LHCN-M2 (cell line): ENCODE data around the gene ZNF678. TPM values are rescaled to one million over a fixed set of nuclear protein-coding genes. Genes with fewer than 3 reads are reported as not detected.
"Not testable (repeated sequence)": the region's sequence is repeated elsewhere in the genome, so short reads cannot be mapped to it uniquely, and the experiment has no call there.

Source experiments
- DNase-seq: peaks from one replicate; pipeline ENCODE4 v3.0.0-alpha.2; 2012; ENCODE audit warnings: low read depth
- total RNA-seq: library from RNA; depleted of rRNA; stranded (reverse); fragments of >200 nt; gene quantifications from 2 replicates; pipeline ENCODE4 v1.2.3, GENCODE V29; 2014

The ZNF678 gene
- total RNA-seq, 1 experiment from 2014 or later = 8.2 TPM

GRCh38 chr1:227603327-227603726 lies 40.0 kb downstream of the ZNF678 start:
- DNase-seq = no peak

DNA sequence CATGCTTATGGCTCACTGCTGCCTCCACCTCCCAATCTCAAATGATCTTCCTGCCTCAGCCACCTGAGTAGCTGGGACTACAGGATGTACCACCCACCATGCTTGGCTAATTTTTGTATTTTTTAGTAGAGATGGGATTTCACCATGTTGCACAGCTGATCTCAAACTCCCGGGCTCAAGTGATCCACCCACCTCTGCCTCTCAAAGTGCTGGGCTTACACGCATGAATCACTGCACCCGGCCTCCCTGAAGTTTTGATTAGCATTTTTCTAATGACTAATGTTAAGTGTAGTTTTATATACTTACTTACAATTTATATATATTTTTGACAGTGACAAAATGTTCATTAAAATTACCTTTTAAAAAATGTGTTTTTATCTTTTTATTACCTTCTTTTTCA lies 41.1 kb downstream of the ZNF678 start:
- DNase-seq = peak; percentile 8

DNA sequence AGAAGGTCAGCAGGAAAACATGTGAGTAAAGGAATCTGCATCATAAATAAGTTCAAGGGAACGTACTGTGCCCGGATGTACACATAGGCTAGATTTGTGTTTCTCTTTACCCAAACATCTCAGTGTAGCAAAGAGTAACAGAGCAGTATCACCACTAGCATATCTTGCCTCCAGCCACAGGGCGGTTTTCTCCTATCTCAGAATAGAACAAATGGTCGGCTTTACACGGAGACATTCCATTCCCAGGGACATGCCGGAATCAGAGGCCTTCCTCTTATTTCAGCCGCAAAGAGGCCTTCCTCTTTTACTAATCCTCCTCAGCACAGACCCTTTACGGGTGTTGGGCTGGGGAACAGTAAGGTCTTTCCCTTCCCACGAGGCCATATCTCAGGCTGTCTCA lies 42.9 kb downstream of the ZNF678 start:
- DNase-seq = not testable (repeated sequence)

GRCh38 chr1:227607336-227607898 lies 44.1 kb downstream of the ZNF678 start:
- no peak for DNase-seq

DNA sequence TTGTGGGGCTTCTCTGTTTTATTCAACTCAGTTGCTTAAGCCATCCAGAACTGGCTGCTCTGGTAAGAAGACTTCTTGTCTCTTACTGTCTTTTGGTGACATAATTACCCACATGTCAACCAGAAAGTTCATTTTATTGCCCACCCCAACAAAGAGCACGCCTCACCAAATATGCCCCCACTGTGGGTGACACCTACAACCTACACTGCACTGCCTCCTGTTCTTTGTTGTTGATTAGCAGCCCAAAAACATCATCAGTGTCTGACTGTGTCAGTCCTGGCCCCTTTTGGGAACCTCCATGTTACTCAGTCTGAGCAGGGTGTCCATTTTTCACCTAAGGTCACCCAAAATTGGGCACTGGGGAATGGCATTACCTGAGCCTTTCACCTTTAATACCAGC lies 49.3 kb downstream of the ZNF678 start:
- DNase-seq = no peak

GRCh38 chr1:227613526-227613925 lies 50.2 kb downstream of the ZNF678 start:
- DNase-seq = no peak

- no peak for DNase-seq
Measured at GRCh38 chr1:227621211-227621610, 57.9 kb downstream of the ZNF678 start.

GRCh38 chr1:227622739-227623475 lies 59.6 kb downstream of the ZNF678 start:
- no peak for DNase-seq

- no peak for DNase-seq
Measured at GRCh38 chr1:227632325-227632724, 69.0 kb downstream of the ZNF678 start.

- no peak for DNase-seq
Measured at GRCh38 chr1:227635596-227635995, 72.2 kb downstream of the ZNF678 start.

GRCh38 chr1:227654431-227654830 lies 91.1 kb downstream of the ZNF678 start:
- DNase-seq = no peak

- DNase-seq = peak; percentile 1
Measured at GRCh38 chr1:227654858-227655752, 91.7 kb downstream of the ZNF678 start.

GRCh38 chr1:227661495-227661894 lies 98.1 kb downstream of the ZNF678 start:
- no peak for DNase-seq

- no peak for DNase-seq
Measured at GRCh38 chr1:227662933-227663332, 99.6 kb downstream of the ZNF678 start.

DNA sequence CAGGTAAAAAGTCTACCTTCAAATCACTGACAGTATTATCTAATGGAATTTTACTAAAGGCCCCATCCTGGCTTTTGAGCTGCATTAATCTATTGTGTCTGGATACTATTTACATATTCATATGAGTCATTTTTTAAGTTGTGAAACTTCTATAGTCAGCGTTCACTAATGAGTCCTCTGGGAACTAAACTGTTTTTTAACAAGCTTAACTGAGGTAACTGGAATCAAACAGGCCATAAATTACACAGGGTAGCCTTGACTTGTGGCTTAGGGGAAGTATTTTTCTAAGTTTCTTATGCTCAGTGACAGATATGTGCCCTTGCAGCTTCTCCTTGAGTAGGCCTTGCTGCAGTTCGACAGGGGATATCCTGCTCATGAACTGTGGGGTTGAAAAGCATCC lies 102.9 kb downstream of the ZNF678 start:
- DNase-seq = peak; percentile 19

DNA sequence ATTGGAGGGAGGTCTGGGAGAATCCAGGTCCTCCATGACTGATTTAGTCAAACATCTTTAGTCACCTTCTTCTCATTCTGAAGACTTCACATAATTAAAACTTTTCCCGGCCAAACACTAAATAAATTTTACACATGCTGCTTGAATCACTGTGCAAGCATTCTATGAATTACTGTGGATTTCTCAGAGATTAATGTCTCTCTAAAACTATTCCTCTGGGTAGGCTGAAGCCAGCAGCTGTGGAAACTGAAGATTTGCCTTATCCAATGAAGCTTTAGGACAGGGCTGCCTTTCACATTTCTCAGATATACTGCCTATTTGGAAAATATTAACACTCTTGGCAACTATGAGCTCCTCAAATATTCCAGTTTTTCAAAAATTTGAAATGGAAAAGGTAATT lies 110.1 kb downstream of the ZNF678 start:
- no peak for DNase-seq

DNA sequence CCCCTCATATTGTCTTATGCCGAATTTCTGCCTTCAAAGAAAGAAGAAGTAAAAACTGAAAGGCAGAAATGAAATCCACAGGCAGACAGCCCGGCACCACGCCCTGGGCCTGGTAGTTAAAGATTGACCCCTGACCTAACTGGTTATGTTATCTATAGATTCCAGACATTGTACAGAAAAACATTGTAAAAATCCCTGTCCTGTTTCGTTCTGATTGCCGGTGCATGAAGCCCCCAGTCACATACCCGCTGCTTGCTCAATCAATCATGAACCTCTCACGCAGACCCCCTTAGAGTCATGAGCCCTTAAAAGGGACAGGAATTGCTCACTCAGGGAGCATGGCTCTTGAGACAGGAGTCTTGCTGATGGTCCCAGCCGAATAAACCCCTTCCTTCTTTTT lies 122.5 kb downstream of the ZNF678 start:
- DNase-seq = no peak

DNA sequence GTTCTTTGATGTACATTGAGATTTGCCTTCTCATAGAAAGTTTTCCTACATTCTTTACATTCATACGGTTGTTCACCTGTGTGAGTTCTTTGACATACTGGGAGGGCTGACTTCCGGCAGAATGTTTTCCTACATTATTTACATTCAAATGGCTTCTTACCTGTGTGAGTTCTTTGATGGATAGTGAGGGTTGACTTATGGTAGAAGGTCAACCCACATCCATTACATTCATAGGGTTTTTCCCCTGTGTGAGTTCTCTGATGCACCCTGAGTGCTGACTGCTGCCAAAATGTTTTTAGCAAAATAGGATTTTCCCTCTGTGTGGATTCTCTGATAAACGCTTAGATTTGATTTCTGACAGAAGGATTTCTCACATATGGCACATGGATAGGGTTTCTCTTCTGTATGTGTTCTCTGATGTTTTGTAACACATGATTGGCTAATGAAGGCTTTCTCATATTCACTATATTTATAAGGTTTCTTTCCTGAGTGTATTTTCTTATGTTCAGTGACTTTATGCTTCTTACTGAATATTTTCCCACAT lies 134.0 kb downstream of the ZNF678 start:
- no peak for DNase-seq

DNA sequence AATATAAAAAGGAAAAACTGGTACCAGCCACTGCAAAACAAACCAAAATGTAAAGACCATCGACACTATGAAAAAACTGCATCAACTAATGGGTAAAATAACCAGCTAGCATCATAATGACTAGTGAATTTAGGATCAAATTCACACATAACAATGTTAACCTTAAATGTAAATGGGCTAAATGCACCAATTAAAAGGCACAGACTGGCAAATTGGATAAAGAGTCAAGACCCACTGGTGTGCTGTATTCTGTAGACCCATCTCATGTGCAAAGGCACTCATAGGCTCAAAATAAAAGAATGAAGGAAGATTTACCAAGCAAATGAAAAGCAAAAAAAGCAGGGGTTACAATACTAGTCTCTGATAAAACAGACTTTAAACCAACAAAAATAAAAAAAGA lies 138.3 kb downstream of the ZNF678 start:
- not testable (repeated sequence) for DNase-seq

- no peak for DNase-seq
Measured at GRCh38 chr1:227707846-227708245, 144.5 kb downstream of the ZNF678 start.

- DNase-seq = no peak
Measured at GRCh38 chr1:227709451-227709850, 146.1 kb downstream of the ZNF678 start.

GRCh38 chr1:227710474-227710873 lies 147.1 kb downstream of the ZNF678 start:
- DNase-seq = not testable (repeated sequence)
